A549 (cell line): ENCODE results near the gene VTA1. TPM values are rescaled to one million over a fixed set of nuclear protein-coding genes. Genes with fewer than 3 reads are reported as not detected.

Experiments
- ATAC-seq, 2 experiments: fragments of 200-7000 bp in 1 of 2; fragments of >200 bp in 1 of 2; cut with Nextera tagmentation in 1 of 2; cut with Tn5 transposase in 1 of 2; 3 replicates each; pipeline versions ENCODE4 v1.8.0 to v1.9.1; 2018 to 2020; ENCODE audit warnings: mild to moderate bottlenecking in 1 of 2, moderate library complexity in 1 of 2
- CTCF ChIA-PET: fragments of 300-600 bp; sonication (Branson Sonifier 250); formaldehyde crosslinking; extraction: SDS; loops from one replicate; lab custom pipeline; 2021; ENCODE audit warnings: antibody characterized with exemption, inconsistent platforms; lab: Yijun Ruan, JAX
- POLR2A ChIA-PET: fragments of 350-600 bp; formaldehyde crosslinking; extraction: SDS; loops from one replicate; lab custom pipeline; 2021; ENCODE audit warnings: antibody characterized with exemption, inconsistent platforms; lab: Yijun Ruan, JAX
- DNase-seq, 2 experiments: peaks; one replicate each; pipeline versions ENCODE4 v3.0.0 to v3.0.0-alpha.2; 2011 to 2016; ENCODE audit warnings: low read depth in 1 of 2, low spot score in 1 of 2
- FAIRE-seq: peaks from 2 replicates; lab custom pipeline; 2011; peaks lifted over from hg19 to GRCh38; lab: Jason Lieb, UNC
- H3K27ac ChIP-seq, 2 experiments: fragments of >200 bp; sonication (Bioruptor Twin); formaldehyde crosslinking; 3 replicates each; pipeline ENCODE4 v1.5.1; 2016 to 2017
- H3K4me1 ChIP-seq: fragments of >200 bp; sonication (Bioruptor Twin); formaldehyde crosslinking; 3 replicates; pipeline ENCODE4 v1.6.1; 2016
- H3K4me2 ChIP-seq: fragments of >200 bp; sonication (Bioruptor Twin); formaldehyde crosslinking; 3 replicates; pipeline ENCODE4 v1.6.1; 2016
- H3K4me3 ChIP-seq: fragments of >200 bp; sonication (Bioruptor Twin); formaldehyde crosslinking; 3 replicates; pipeline ENCODE4 v1.5.1; 2016
- H3K9me3 ChIP-seq: fragments of >200 bp; sonication (Bioruptor Twin); formaldehyde crosslinking; 3 replicates; pipeline ENCODE4 v1.6.1; 2016
- BCL3 ChIP-seq: fragments of >200 bp; sonication (Bioruptor Twin); formaldehyde crosslinking; IDR thresholded peaks from 3 replicates; pipeline ENCODE4 v1.6.1; 2016
- CBX2 ChIP-seq: fragments of 200-600 bp; sonication (generic); IDR thresholded peaks from 2 replicates; pipeline ENCODE4 v1.6.1; 2016; ENCODE audit warnings: low read depth, mild to moderate bottlenecking, borderline replicate concordance
- CBX8 ChIP-seq: fragments of 200-600 bp; sonication (generic); IDR thresholded peaks from 2 replicates; pipeline ENCODE4 v1.6.1; 2016
- CHD4 ChIP-seq: fragments of 200-600 bp; sonication (generic); IDR thresholded peaks from 2 replicates; pipeline ENCODE4 v1.6.1; 2016; ENCODE audit warnings: antibody characterized with exemption, mild to moderate bottlenecking, borderline replicate concordance
- CTCF ChIP-seq: fragments of >200 bp; sonication (Bioruptor Twin); formaldehyde crosslinking; IDR thresholded peaks from 3 replicates; pipeline ENCODE4 v1.5.1; 2016
- E2F6 ChIP-seq: IDR thresholded peaks from 2 replicates; pipeline ENCODE4 v1.6.1; 2012; ENCODE audit warnings: low read depth, borderline replicate concordance
- EHF ChIP-seq: fragments of 250-450 bp; sonication (Bioruptor Pico); IDR thresholded peaks from 2 replicates; pipeline ENCODE4 v1.5.0; 2020; ENCODE audit warnings: mild to moderate bottlenecking
- EHMT2 ChIP-seq: fragments of 200-600 bp; sonication (generic); IDR thresholded peaks from 2 replicates; pipeline ENCODE4 v1.6.1; 2016; ENCODE audit warnings: antibody characterized with exemption, low read depth, mild to moderate bottlenecking, moderate library complexity
- FOSL2 ChIP-seq, 2 experiments: fragments of 450-650 bp in 1 of 2; fragments of >200 bp in 1 of 2; sonication (Bioruptor Twin) in 1 of 2; formaldehyde crosslinking; IDR thresholded peaks; 2 replicates each; pipeline versions ENCODE4 v1.5.0 to v1.6.1; 2016 to 2020; ENCODE audit warnings: mild to moderate bottlenecking in 1 of 2, moderate library complexity in 1 of 2
- GATA3 ChIP-seq: IDR thresholded peaks from 2 replicates; pipeline ENCODE4 v1.6.1; 2012; ENCODE audit warnings: borderline replicate concordance
- HDAC2 ChIP-seq: fragments of 200-600 bp; sonication (generic); IDR thresholded peaks from 2 replicates; pipeline ENCODE4 v1.6.1; 2016
- HES2 ChIP-seq: fragments of >200 bp; sonication (Bioruptor Twin); formaldehyde crosslinking; IDR thresholded peaks from 2 replicates; pipeline ENCODE4 v1.6.1; 2016
- HEYL ChIP-seq: fragments of 250-450 bp; sonication (Bioruptor Pico); IDR thresholded peaks from 2 replicates; pipeline ENCODE4 v1.8.0; 2021; ENCODE audit warnings: mild to moderate bottlenecking, moderate library complexity
- HOXB13 ChIP-seq: fragments of 250-450 bp; sonication (Bioruptor Pico); IDR thresholded peaks from 2 replicates; pipeline ENCODE4 v1.5.0; 2020; ENCODE audit warnings: low read depth, mild to moderate bottlenecking, moderate library complexity
- HOXB5 ChIP-seq: fragments of 250-450 bp; sonication (Bioruptor Pico); IDR thresholded peaks from 2 replicates; pipeline ENCODE4 v1.5.0; 2020; ENCODE audit warnings: mild to moderate bottlenecking, moderate library complexity
- JUNB ChIP-seq: fragments of >200 bp; sonication (Bioruptor Twin); formaldehyde crosslinking; IDR thresholded peaks from 2 replicates; pipeline ENCODE4 v1.6.1; 2016
- KDM1A ChIP-seq: fragments of 200-600 bp; sonication (generic); IDR thresholded peaks from 2 replicates; pipeline ENCODE4 v1.6.1; 2016; ENCODE audit warnings: low read depth, mild to moderate bottlenecking
- KDM5A ChIP-seq: fragments of 200-600 bp; sonication (generic); IDR thresholded peaks from 2 replicates; pipeline ENCODE4 v1.6.1; 2016; ENCODE audit warnings: antibody characterized with exemption, mild to moderate bottlenecking
- MAFK ChIP-seq: fragments of 450-650 bp; IDR thresholded peaks from 2 replicates; pipeline ENCODE4 v1.6.1; 2014; ENCODE audit not compliant: partially characterized antibody
- NFE2L2 ChIP-seq: fragments of 150-350 bp; conservative IDR thresholded peaks from 2 replicates; pipeline ENCODE4 v1.6.1; 2014; ENCODE audit warnings: low read length
- NPAS2 ChIP-seq: fragments of 250-450 bp; sonication (Bioruptor Pico); IDR thresholded peaks from 2 replicates; pipeline ENCODE4 v1.8.0; 2022; ENCODE audit warnings: mild to moderate bottlenecking, moderate library complexity, borderline replicate concordance
- PBX3 ChIP-seq: IDR thresholded peaks from 2 replicates; pipeline ENCODE4 v1.6.1; 2012
- PHF8 ChIP-seq: fragments of 200-600 bp; sonication (generic); IDR thresholded peaks from 2 replicates; pipeline ENCODE4 v1.6.1; 2016; ENCODE audit warnings: low read depth, mild to moderate bottlenecking, antibody characterized with exemption, moderate library complexity, borderline replicate concordance
- RAD21 ChIP-seq, 2 experiments: fragments of >200 bp in 1 of 2; sonication (Bioruptor Twin) in 1 of 2; formaldehyde crosslinking in 1 of 2; IDR thresholded peaks in 1 of 2; conservative IDR thresholded peaks in 1 of 2; 2 replicates in 1 of 2; 3 replicates in 1 of 2; pipeline ENCODE4 v1.6.1; 2012 to 2018; ENCODE audit warnings: inconsistent platforms in 1 of 2
- REST ChIP-seq: fragments of 200-600 bp; sonication (generic); IDR thresholded peaks from 2 replicates; pipeline ENCODE4 v1.6.1; 2016; ENCODE audit warnings: antibody characterized with exemption, mild to moderate bottlenecking, moderate library complexity
- TFCP2L1 ChIP-seq: fragments of 250-450 bp; sonication (Bioruptor Pico); IDR thresholded peaks from 2 replicates; pipeline ENCODE4 v1.5.0; 2021; ENCODE audit warnings: mild to moderate bottlenecking
- TP53 ChIP-seq: fragments of 250-450 bp; sonication (Bioruptor Pico); IDR thresholded peaks from 2 replicates; pipeline ENCODE4 v1.5.0; 2021; ENCODE audit warnings: mild to moderate bottlenecking, moderate library complexity
- ZFP36 ChIP-seq: fragments of 450-650 bp; IDR thresholded peaks from 2 replicates; pipeline ENCODE4 v1.6.1; 2014; ENCODE audit warnings: borderline replicate concordance; ENCODE audit not compliant: partially characterized antibody
- ZNF302 ChIP-seq: fragments of 250-450 bp; sonication (Bioruptor Pico); IDR thresholded peaks from 2 replicates; pipeline ENCODE4 v1.9.0; 2021; ENCODE audit warnings: inconsistent platforms, mild to moderate bottlenecking, moderate library complexity
- ZSCAN20 ChIP-seq: fragments of 250-450 bp; sonication (Bioruptor Pico); IDR thresholded peaks from 2 replicates; pipeline ENCODE4 v1.8.0; 2022; ENCODE audit warnings: mild to moderate bottlenecking, moderate library complexity
- WGBS: methylation state at CpG from one replicate; pipeline ENCODE4 v1.1.6; 2017; ENCODE audit errors: missing lambda C conversion rate; 5-methylcytosine and 5-hydroxymethylcytosine counted together
- polyA plus RNA-seq, 4 experiments: library from polyadenylated mRNA; depleted of rRNA in 3 of 4; stranded (reverse); fragments of >200 nt; fragmentation: RNase III in 1 of 4; extraction: RNeasy Plus Mini Kit Qiagen cat#74134 plus additional on column Dnase treatment in 1 of 4; gene quantifications; 2 replicates in 3 of 4; 3 replicates in 1 of 4; pipeline ENCODE4 v1.2.3, GENCODE V29; 2011 to 2017

VTA1 gene
- polyA plus RNA-seq, 2 of the 4 experiments (the other 2 are of a cell fraction) = 44.3 to 88.0 TPM

GRCh38 chr6:142153196-142153595 lies 6.1 kb downstream of the VTA1 start:
- no peak overlapping the region for H3K4me3 ChIP-seq
- H3K27ac ChIP-seq = no peak overlapping the region
- H3K4me1 ChIP-seq = peaks cover 33% of the 10 kb centered on the region; the same call in 2 of the 3 replicates
- no peak for TF ChIP-seq NFE2L2
- TF ChIP-seq KDM5A = no peak
- TF ChIP-seq RAD21 (conservative IDR thresholded peaks at IDR 0.05 in 1 of 2, IDR thresholded peaks at IDR 0.05 in 1 of 2) = no peak
- no peak for TF ChIP-seq HEYL (CRISPR knock-in tag)
- TF ChIP-seq CBX8 = no peak
- no peak for TF ChIP-seq HOXB13 (CRISPR knock-in tag)
- no peak for TF ChIP-seq GATA3
- TF ChIP-seq BCL3 = no peak
- no peak for TF ChIP-seq ZFP36
- no peak for TF ChIP-seq EHF (CRISPR knock-in tag)
- TF ChIP-seq TP53 (CRISPR knock-in tag) = no peak
- TF ChIP-seq E2F6 = no peak
- no peak for TF ChIP-seq HES2
- no peak for TF ChIP-seq KDM1A
- no peak for TF ChIP-seq HDAC2
- TF ChIP-seq ZSCAN20 (CRISPR knock-in tag) = no peak
- TF ChIP-seq CHD4 = no peak
- TF ChIP-seq MAFK = no peak
- TF ChIP-seq CTCF = no peak
- no peak for TF ChIP-seq ZNF302 (CRISPR knock-in tag)
- CTCF ChIA-PET = no interaction called here
- WGBS = 66% methylated on average over 2 of the region's 2 CpGs
- H3K4me2 ChIP-seq = peak overlapping the region; percentile 27; the same call in 1 of the 3 replicates
- no peak for DNase-seq
- FAIRE-seq = no peak
- no peaks in the 10 kb centered on the region for H3K9me3 ChIP-seq
- ATAC-seq = no peak
- POLR2A ChIA-PET = no interaction called here

GRCh38 chr6:142154336-142154735 lies 7.3 kb downstream of the VTA1 start:
- ChIA-PET POLR2A (no interaction called here), CTCF (no interaction called here)
- ATAC-seq = no peak
- no peak overlapping the region for H3K27ac ChIP-seq
- H3K4me1 ChIP-seq = peaks cover 21% of the 10 kb centered on the region; the same call in 2 of the 3 replicates
- H3K4me2 ChIP-seq = no peak overlapping the region
- H3K4me3 ChIP-seq = no peak overlapping the region
- H3K9me3 ChIP-seq = no peaks in the 10 kb centered on the region
- WGBS = 68% methylated on average over 1 of the region's 1 CpG
- no peak for FAIRE-seq
- no peak for DNase-seq
- TF ChIP-seq PHF8 (no peak), HES2 (no peak), HOXB13 (CRISPR knock-in tag) (no peak), FOSL2 (IDR thresholded peaks at IDR 0.05) (no peak), FOSL2 (CRISPR knock-in tag; IDR thresholded peaks at IDR 0.05) (no peak), TFCP2L1 (CRISPR knock-in tag) (no peak), CBX2 (no peak), REST (no peak), MAFK (no peak), HDAC2 (no peak), PBX3 (no peak), JUNB (no peak), HOXB5 (CRISPR knock-in tag) (no peak), NFE2L2 (no peak), EHMT2 (no peak), KDM1A (no peak), NPAS2 (CRISPR knock-in tag) (no peak)
